Left lung (tissue), 10 donors: Measurements from ENCODE around the gene GCG. TPM values are rescaled to one million over a fixed set of nuclear protein-coding genes. Genes with fewer than 3 reads are reported as not detected.

Source experiments
- ATAC-seq: fragments of 200-7000 bp; cut with Tn5 transposase; one replicate; pipeline ENCODE4 v1.9.1; 2020; ENCODE audit warnings: moderate library complexity
- DNase-seq, 4 donors: peaks; one replicate each; pipeline ENCODE4 v3.0.0-alpha.2; 2013 to 2020
- H3K27ac ChIP-seq, 2 donors: fragments of 200-600 bp; sonication (generic) in 1 of 2; one replicate each; pipeline versions ENCODE4 v1.5.0 to v1.8.0; 2020 to 2021
- H3K27me3 ChIP-seq, 2 donors: fragments of 200-600 bp; sonication (generic) in 1 of 2; one replicate each; pipeline versions ENCODE4 v1.5.0 to v1.8.0; 2020 to 2021
- H3K36me3 ChIP-seq, 2 donors: fragments of 200-600 bp; sonication (generic) in 1 of 2; one replicate each; pipeline versions ENCODE4 v1.5.0 to v1.8.0; 2020 to 2021
- H3K4me1 ChIP-seq, 2 donors: fragments of 200-600 bp; one replicate each; pipeline ENCODE4 v1.8.0; 2021
- H3K4me3 ChIP-seq, 2 donors: fragments of 200-600 bp; sonication (generic) in 1 of 2; one replicate each; pipeline versions ENCODE4 v1.5.0 to v1.8.0; 2020 to 2021; ENCODE audit warnings: mild to moderate bottlenecking in 1 of 2
- H3K9me3 ChIP-seq, 2 donors: fragments of 200-600 bp; sonication (generic) in 1 of 2; one replicate each; pipeline versions ENCODE4 v1.5.0 to v1.8.0; 2020 to 2021
- CTCF ChIP-seq, 2 donors: fragments of 200-600 bp; sonication (generic) in 1 of 2; IDR thresholded peaks; one replicate each; pipeline versions ENCODE4 v1.5.0 to v1.8.0; 2021; ENCODE audit warnings: antibody characterized with exemption in 2 of 2
- intact Hi-C, 2 donors: fragments of 100-400 bp; cut with DNase I; formaldehyde crosslinking; loops; one replicate each; pipeline versions ENCODE4 v1.11.2 to v1.14.2; 2022
- polyA plus RNA-seq, 6 donors: library from polyadenylated mRNA; unstranded; fragments of 120-200 nt; gene quantifications; one replicate each; pipeline ENCODE4 v1.2.1, GENCODE V29; 2013; ENCODE audit not compliant: insufficient read length in 6 of 6
- total RNA-seq, 2 donors: library from RNA; stranded (reverse); fragmentation: NEBNext Ultra II Directional; extraction: Animal tissue kit (Norgen Biotek cat#: 25700); gene quantifications; one replicate each; pipeline ENCODE4 v1.2.1, GENCODE V29; 2021
- donor health status: DM: no; HTN: yes; CAD: no.
- donor health status: DM: no; HTN: no; CAD: no.

Gene GCG
- total and polyA plus RNA-seq, 8 donors, result 0.15 TPM; not detected in 7

GRCh38 chr2:162099836-162100235 is 52.2 kb downstream of the GCG start:
- Histone ChIP-seq H3K4me3 (no peak overlapping the region), H3K4me1 (no peaks in the 10 kb centered on the region), H3K36me3 (no peaks in the 10 kb centered on the region), H3K9me3 (no peaks in the 10 kb centered on the region), H3K27me3 (no peaks in the 10 kb centered on the region), H3K27ac (no peak overlapping the region)
- DNase-seq (no peak), ATAC-seq (no peak)
- intact Hi-C loops, result no loop called here
- TF ChIP-seq CTCF (IDR thresholded peaks at IDR 0.05), result no peak

Other genes with a start within 250 kb of the GCG start
- gene DPP4, start 78.0 kb downstream of the GCG start, total RNA-seq, result 100 to 1,000 TPM in 1 of 2 donors, 10 to 100 TPM in 1; 28.0 to 105 TPM
- 10 to 100 TPM; 36.8 to 54.5 (median 44.1) TPM for gene DPP4, start 78.0 kb downstream of the GCG start, polyA plus RNA-seq
- gene FAP, start 91.2 kb upstream of the GCG start, total RNA-seq, result 10 to 100 TPM; 15.0 to 25.3 TPM
- 10 to 100 TPM; 19.7 to 43.7 (median 27.4) TPM for gene FAP, start 91.2 kb upstream of the GCG start, polyA plus RNA-seq
- 10 to 100 TPM; 26.8 to 33.5 TPM for gene IFIH1, start 166.4 kb upstream of the GCG start, total RNA-seq
- gene IFIH1, start 166.4 kb upstream of the GCG start, polyA plus RNA-seq, result 10 to 100 TPM; 11.6 to 14.0 (median 12.8) TPM
- gene GCA, start 191.9 kb upstream of the GCG start, total RNA-seq, result 10 to 100 TPM; 37.2 to 92.2 TPM
- gene GCA, start 191.9 kb upstream of the GCG start, polyA plus RNA-seq, result 10 to 100 TPM; 32.1 to 36.6 (median 34.8) TPM